Type B pancreatic cell (in vitro differentiated cells): Measurements from ENCODE around the gene MAP4K3. TPM values are rescaled to one million over a fixed set of nuclear protein-coding genes. Genes with fewer than 3 reads are reported as not detected.

Source experiments
- DNase-seq: peaks from one replicate; pipeline ENCODE4 v3.0.0; 2021; ENCODE audit warnings: mixed read lengths; ENCODE audit not compliant: unreplicated experiment; ENCODE audit errors: extremely low spot score
- H3K27ac Mint-ChIP-seq: 2 replicates; pipeline ENCODE4 v1.8.0; 2021; ENCODE audit warnings: mild to moderate bottlenecking, mixed read lengths
- H3K27me3 Mint-ChIP-seq: 2 replicates; pipeline ENCODE4 v1.8.0; 2021; ENCODE audit warnings: mixed read lengths
- H3K36me3 Mint-ChIP-seq: 2 replicates; pipeline ENCODE4 v1.8.0; 2021; ENCODE audit warnings: mixed read lengths
- H3K4me1 Mint-ChIP-seq: one replicate; pipeline ENCODE4 v1.8.0; 2021; ENCODE audit warnings: mixed read lengths; ENCODE audit not compliant: unreplicated experiment
- H3K4me3 Mint-ChIP-seq: 2 replicates; pipeline ENCODE4 v1.8.0; 2021; ENCODE audit warnings: mild to moderate bottlenecking, mixed read lengths
- H3K9me3 Mint-ChIP-seq: 2 replicates; pipeline ENCODE4 v1.8.0; 2021; ENCODE audit warnings: mixed read lengths
- total RNA-seq: library from RNA; stranded (reverse); gene quantifications from 2 replicates; pipeline ENCODE4 v1.2.1, GENCODE V29; 2021; ENCODE audit warnings: low replicate concordance
- TF ChIP-seq, protein P1 (sequence below): fragments of 200-600 bp; sonication (generic); conservative IDR thresholded peaks from 2 replicates; pipeline ENCODE4 v1.5.0; 2021; ENCODE audit warnings: antibody characterized with exemption, mild to moderate bottlenecking

The MAP4K3 gene
- total RNA-seq, 1 donor from 2014 or later = 49.0 TPM

- H3K4me1 Mint-ChIP-seq = no peaks in the 10 kb centered on the region
- no peak overlapping the region for H3K27ac Mint-ChIP-seq
These were observed 224.1 kb downstream of the MAP4K3 start for GRCh38 chr2:39213015-39213414.

DNA sequence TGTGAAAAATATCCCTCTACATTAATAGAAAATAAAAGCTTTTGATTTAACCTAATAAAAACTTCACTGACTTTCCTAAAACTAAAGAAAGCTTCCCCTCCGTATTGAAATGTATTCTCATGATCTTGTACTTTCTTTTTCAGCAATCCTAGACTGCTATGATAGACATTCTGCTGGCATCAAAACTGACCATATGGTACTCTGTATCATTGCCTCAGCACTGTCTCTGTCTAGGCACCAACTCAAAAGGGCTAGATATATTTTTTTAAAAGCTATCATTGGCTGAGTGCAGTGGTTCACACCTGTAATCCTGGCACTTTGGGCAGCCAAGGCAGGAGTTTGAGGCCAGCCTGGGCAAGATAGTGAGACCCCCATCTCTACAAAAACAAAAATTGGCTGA is 226.2 kb downstream of the MAP4K3 start:
- no peaks in the 10 kb centered on the region for H3K4me1 Mint-ChIP-seq
- no peaks in the 10 kb centered on the region for H3K9me3 Mint-ChIP-seq

More at GRCh38 chr2:39213015-39213414, 224.1 kb downstream of the MAP4K3 start:
- no peaks in the 10 kb centered on the region for H3K9me3 Mint-ChIP-seq
- no peak for DNase-seq
- H3K27me3 Mint-ChIP-seq = no peaks in the 10 kb centered on the region
- no peaks in the 10 kb centered on the region for H3K36me3 Mint-ChIP-seq
- no peak overlapping the region for H3K4me3 Mint-ChIP-seq
- TF ChIP-seq, protein P1, sequence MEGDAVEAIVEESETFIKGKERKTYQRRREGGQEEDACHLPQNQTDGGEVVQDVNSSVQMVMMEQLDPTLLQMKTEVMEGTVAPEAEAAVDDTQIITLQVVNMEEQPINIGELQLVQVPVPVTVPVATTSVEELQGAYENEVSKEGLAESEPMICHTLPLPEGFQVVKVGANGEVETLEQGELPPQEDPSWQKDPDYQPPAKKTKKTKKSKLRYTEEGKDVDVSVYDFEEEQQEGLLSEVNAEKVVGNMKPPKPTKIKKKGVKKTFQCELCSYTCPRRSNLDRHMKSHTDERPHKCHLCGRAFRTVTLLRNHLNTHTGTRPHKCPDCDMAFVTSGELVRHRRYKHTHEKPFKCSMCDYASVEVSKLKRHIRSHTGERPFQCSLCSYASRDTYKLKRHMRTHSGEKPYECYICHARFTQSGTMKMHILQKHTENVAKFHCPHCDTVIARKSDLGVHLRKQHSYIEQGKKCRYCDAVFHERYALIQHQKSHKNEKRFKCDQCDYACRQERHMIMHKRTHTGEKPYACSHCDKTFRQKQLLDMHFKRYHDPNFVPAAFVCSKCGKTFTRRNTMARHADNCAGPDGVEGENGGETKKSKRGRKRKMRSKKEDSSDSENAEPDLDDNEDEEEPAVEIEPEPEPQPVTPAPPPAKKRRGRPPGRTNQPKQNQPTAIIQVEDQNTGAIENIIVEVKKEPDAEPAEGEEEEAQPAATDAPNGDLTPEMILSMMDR = no peak

DNA sequence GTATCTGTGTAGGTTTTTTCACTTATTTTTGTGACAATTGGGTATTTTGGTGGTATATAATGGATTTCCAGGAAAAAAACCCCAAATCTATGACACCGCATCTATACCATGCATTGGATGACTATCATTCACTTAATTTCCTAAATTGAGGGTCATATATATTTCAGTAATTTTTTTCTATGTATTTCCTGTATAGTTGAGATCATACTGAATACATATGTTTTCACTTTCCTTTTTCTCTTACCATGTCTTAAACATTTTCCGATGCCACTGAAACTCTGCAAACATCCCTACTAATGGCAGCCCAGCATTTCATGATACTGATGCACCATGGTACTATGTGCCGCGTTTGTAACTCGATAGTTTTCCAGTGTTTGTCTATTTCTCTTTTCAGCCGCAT is 233.7 kb downstream of the MAP4K3 start:
- TF ChIP-seq, protein P1 = no peak
- Mint-ChIP-seq H3K9me3 (peaks cover 10% of the 10 kb centered on the region), H3K36me3 (peaks cover 6% of the 10 kb centered on the region), H3K4me3 (no peak overlapping the region), H3K27me3 (no peaks in the 10 kb centered on the region), H3K4me1 (no peaks in the 10 kb centered on the region), H3K27ac (no peak overlapping the region)
- DNase-seq = no peak

More for the DNA sequence above, 226.2 kb downstream of the MAP4K3 start:
- Mint-ChIP-seq H3K4me3 (no peak overlapping the region), H3K27me3 (no peaks in the 10 kb centered on the region), H3K36me3 (no peaks in the 10 kb centered on the region), H3K27ac (no peak overlapping the region)
- TF ChIP-seq, protein P1 = no peak
- DNase-seq = no peak

- peaks cover 6% of the 10 kb centered on the region for H3K36me3 Mint-ChIP-seq
- H3K4me1 Mint-ChIP-seq = no peaks in the 10 kb centered on the region
- TF ChIP-seq, protein P1 = no peak
- no peak overlapping the region for H3K4me3 Mint-ChIP-seq
- H3K27me3 Mint-ChIP-seq = no peaks in the 10 kb centered on the region
- DNase-seq = no peak
- no peak overlapping the region for H3K27ac Mint-ChIP-seq
- H3K9me3 Mint-ChIP-seq = peaks cover 10% of the 10 kb centered on the region
These were observed 234.3 kb downstream of the MAP4K3 start for GRCh38 chr2:39202639-39203369.

Other genes with a start within 250 kb of the MAP4K3 start
- 0.57 and 1.8 TPM in 2 replicates for gene CDKL4, start 193.3 kb downstream of the MAP4K3 start, total RNA-seq
- gene TMEM178A, start 228.6 kb upstream of the MAP4K3 start, total RNA-seq = 3.1 and 9.3 TPM in 2 replicates